Upper lobe of left lung (tissue), 6 donors: Measurements from ENCODE around the gene NFATC3. TPM values are rescaled to one million over a fixed set of nuclear protein-coding genes. Genes with fewer than 3 reads are reported as not detected.

Experiments
- ATAC-seq, 2 donors: fragments of 200-7000 bp; cut with Tn5 transposase; one replicate each; pipeline ENCODE4 v1.9.1; 2022; ENCODE audit warnings: mild to moderate bottlenecking in 2 of 2, moderate library complexity in 2 of 2; ENCODE audit not compliant: low FRiP score in 2 of 2
- DNase-seq, 2 donors: peaks; one replicate each; pipeline ENCODE4 v3.0.0-alpha.2; 2019 to 2020
- H3K27ac ChIP-seq, 4 donors: fragments of 200-600 bp; sonication (generic); one replicate each; pipeline ENCODE4 v1.5.1; 2016 to 2019
- H3K27me3 ChIP-seq, 4 donors: fragments of 200-600 bp; sonication (generic); one replicate each; pipeline ENCODE4 v1.5.1; 2017 to 2019
- H3K36me3 ChIP-seq, 4 donors: fragments of 200-600 bp; sonication (generic); one replicate each; pipeline ENCODE4 v1.5.1; 2016 to 2019
- H3K4me1 ChIP-seq, 4 donors: fragments of 200-600 bp; sonication (generic); one replicate each; pipeline ENCODE4 v1.5.1; 2018 to 2019
- H3K4me3 ChIP-seq, 4 donors: fragments of 200-600 bp; sonication (generic); one replicate each; pipeline ENCODE4 v1.5.1; 2017 to 2019; ENCODE audit warnings: mild to moderate bottlenecking in 2 of 4, moderate library complexity in 1 of 4
- H3K9me3 ChIP-seq, 4 donors: fragments of 200-600 bp; sonication (generic); one replicate each; pipeline ENCODE4 v1.5.1; 2018 to 2019
- EP300 ChIP-seq, 4 donors: sonication (generic); formaldehyde crosslinking; IDR thresholded peaks; one replicate each; pipeline ENCODE4 v1.5.1; 2017; ENCODE audit warnings: antibody characterized with exemption in 4 of 4, control low read depth in 2 of 4
- POLR2A ChIP-seq, 4 donors: fragments of 450-650 bp; IDR thresholded peaks; one replicate each; pipeline ENCODE4 v1.5.1; 2016 to 2017; ENCODE audit warnings: antibody characterized with exemption in 4 of 4, mild to moderate bottlenecking in 2 of 4
- POLR2AphosphoS5 ChIP-seq, 2 donors: sonication (generic); formaldehyde crosslinking; IDR thresholded peaks; one replicate each; pipeline ENCODE4 v1.5.1; 2017; ENCODE audit warnings: antibody characterized with exemption in 2 of 2
- WGBS, 2 donors: methylation state at CpG; one replicate each; pipeline ENCODE4 v1.1.5; 2017 to 2018; 5-methylcytosine and 5-hydroxymethylcytosine counted together
- total RNA-seq, 6 donors: library from RNA; depleted of rRNA in 4 of 6; stranded (reverse); fragments of >200 nt in 4 of 6; gene quantifications; one replicate each; pipeline versions ENCODE4 v1.1.0 to v1.2.1, GENCODE V29; 2016 to 2021
- TF ChIP-seq, protein P1 (sequence below), 6 experiments: fragments of 450-650 bp in 4 of 6; fragments of 200-600 bp in 2 of 6; sonication (generic) in 2 of 6; IDR thresholded peaks; one replicate each; pipeline ENCODE4 v1.5.1; 2016 to 2019; ENCODE audit warnings: antibody characterized with exemption in 6 of 6
- donor health status: DM: no; HTN: no; CAD: no; lungs with moderate emphysema.
- donor health status: DM: no; HTN: yes; CAD: no; lungs with severe emphysema.

The NFATC3 gene
- total RNA-seq, 6 donors from 2014 or later: 49.1 to 95.3 (median 68.0) TPM

DNA sequence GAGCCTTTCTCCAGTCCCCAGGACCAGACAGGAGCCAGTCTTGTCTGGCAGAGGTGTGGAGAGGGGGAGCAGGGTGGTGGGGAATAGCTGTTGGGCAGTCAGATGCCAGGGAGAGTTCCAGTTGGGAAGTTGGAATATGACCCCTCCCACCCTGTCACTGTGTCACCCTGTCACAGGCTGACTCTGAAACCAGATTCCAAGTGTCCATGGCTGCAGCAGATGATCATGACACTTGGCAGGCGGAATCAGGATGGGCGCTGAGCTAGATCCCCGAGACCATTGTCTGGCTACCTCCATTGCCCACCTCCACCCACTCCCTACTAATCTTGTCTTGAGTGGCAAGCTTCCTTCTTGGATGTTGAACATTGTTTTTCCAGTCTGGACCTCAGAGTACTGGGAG lies 9.2 kb upstream of the NFATC3 start:
- 89 to 93% methylated on average over 3 of the region's 3 CpGs for WGBS, 2 donors
- no peak for DNase-seq
- peaks cover 0 to 58% (median 34%) of the 10 kb centered on the region in 4 donors for H3K36me3 ChIP-seq

DNA sequence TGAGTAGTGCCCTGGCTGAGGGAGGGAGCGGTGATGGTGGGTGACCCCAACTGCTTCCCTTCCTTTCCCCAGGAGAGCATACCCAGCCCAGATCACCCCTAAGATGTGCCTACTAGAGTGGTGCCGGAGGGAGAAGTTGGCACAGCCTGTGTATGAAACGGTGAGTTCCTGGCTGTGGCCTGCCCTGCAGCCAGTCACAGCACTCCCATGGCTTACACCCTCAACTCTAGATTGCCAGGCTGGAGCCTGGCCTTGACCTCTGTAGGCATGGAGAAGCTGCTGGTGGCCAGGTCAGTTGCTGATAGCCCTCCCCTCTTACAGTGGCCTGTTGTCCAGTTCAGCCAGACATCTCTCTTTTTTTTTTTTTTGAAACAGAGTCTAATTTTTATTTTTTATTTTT lies 8.6 kb upstream of the NFATC3 start:
- H3K27ac ChIP-seq: peak overlapping the region in 1 of 4 donors; percentile 50
- TF ChIP-seq POLR2AphosphoS5 (IDR thresholded peaks at IDR 0.05) (no peak), EP300 (IDR thresholded peaks at IDR 0.05) (no peak), POLR2A (IDR thresholded peaks at IDR 0.05) (no peak)
- TF ChIP-seq, protein P1, sequence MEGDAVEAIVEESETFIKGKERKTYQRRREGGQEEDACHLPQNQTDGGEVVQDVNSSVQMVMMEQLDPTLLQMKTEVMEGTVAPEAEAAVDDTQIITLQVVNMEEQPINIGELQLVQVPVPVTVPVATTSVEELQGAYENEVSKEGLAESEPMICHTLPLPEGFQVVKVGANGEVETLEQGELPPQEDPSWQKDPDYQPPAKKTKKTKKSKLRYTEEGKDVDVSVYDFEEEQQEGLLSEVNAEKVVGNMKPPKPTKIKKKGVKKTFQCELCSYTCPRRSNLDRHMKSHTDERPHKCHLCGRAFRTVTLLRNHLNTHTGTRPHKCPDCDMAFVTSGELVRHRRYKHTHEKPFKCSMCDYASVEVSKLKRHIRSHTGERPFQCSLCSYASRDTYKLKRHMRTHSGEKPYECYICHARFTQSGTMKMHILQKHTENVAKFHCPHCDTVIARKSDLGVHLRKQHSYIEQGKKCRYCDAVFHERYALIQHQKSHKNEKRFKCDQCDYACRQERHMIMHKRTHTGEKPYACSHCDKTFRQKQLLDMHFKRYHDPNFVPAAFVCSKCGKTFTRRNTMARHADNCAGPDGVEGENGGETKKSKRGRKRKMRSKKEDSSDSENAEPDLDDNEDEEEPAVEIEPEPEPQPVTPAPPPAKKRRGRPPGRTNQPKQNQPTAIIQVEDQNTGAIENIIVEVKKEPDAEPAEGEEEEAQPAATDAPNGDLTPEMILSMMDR (IDR thresholded peaks at IDR 0.05): no peak
- H3K27me3 ChIP-seq: no peaks in the 10 kb centered on the region
- ATAC-seq: no peak
- peaks cover 37 to 56% (median 39%) of the 10 kb centered on the region in 4 donors for H3K4me1 ChIP-seq
- DNase-seq: no peak
- no peak overlapping the region for H3K4me3 ChIP-seq
- 83 to 86% methylated on average over 2 to 3 of the region's 3 CpGs for WGBS, 2 donors
- peaks cover 0 to 52% (median 28%) of the 10 kb centered on the region in 4 donors for H3K36me3 ChIP-seq
- no peaks in the 10 kb centered on the region for H3K9me3 ChIP-seq

More for the DNA sequence above, 9.2 kb upstream of the NFATC3 start:
- Histone ChIP-seq H3K27ac (peak overlapping the region in 1 of 4 donors; percentile 50), H3K27me3 (no peaks in the 10 kb centered on the region), H3K4me1 (peaks cover 31 to 50% (median 33%) of the 10 kb centered on the region in 4 donors), H3K4me3 (no peak overlapping the region), H3K9me3 (no peaks in the 10 kb centered on the region)
- TF ChIP-seq POLR2A (IDR thresholded peaks at IDR 0.05) (no peak), EP300 (IDR thresholded peaks at IDR 0.05) (no peak), POLR2AphosphoS5 (IDR thresholded peaks at IDR 0.05) (no peak)
- TF ChIP-seq, protein P1 (IDR thresholded peaks at IDR 0.05): no peak
- no peak for ATAC-seq

DNA sequence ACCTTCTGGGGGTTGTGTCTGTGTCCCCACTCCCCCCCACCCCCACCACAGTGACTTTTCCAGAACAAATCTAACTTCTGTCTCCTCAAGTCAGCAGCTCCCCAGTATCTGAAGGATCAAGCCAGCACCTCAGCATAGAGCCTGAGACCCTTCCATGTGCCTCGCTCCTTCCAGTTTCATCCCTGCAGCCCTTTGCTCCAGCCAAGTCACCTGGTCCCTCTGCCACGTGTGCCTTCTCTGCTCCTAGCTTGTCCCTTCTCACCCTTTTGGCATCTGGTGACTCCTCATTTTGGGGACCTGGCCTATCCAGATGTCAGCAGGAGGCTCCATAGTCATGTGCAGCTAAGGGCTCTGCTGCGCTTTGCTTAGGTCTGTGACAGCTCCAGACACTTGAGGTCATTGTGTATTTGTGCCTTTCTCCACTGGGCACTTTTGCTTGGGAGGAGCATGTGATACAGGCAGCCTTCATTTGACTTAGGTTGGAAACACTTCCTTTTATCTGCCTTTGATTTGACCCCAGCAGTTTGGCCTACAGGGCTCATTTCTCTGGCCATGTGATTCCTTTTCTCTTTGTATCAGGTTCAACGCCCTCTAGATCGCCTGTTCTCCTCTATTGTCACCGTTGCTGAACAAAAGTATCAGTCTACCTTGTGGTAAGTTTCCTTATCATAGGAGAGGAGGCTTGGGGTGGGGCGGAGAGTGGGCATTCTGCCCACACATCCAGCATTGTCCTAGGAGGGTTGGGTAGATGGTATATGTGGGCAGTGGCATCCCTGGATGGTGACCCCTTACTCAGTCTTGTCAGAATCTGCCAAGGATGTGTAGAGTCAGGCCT lies 7.1 kb upstream of the NFATC3 start:
- H3K27ac ChIP-seq: peak overlapping the region in 3 of 4 donors; percentile 93 to 100 (median 93)
- DNase-seq (no peak), ATAC-seq (no peak)
- H3K4me3 ChIP-seq: no peak overlapping the region
- no peak for TF ChIP-seq POLR2AphosphoS5 (IDR thresholded peaks at IDR 0.05)
- no peak for TF ChIP-seq EP300 (IDR thresholded peaks at IDR 0.05)
- no peak for TF ChIP-seq POLR2A (IDR thresholded peaks at IDR 0.05)
- TF ChIP-seq, protein P1 (IDR thresholded peaks at IDR 0.05): no peak
- WGBS, 2 donors: 80 to 87% methylated on average over 7 of the region's 7 CpGs
- peaks cover 0 to 44% (median 22%) of the 10 kb centered on the region in 4 donors for H3K36me3 ChIP-seq
- H3K9me3 ChIP-seq: no peaks in the 10 kb centered on the region
- H3K4me1 ChIP-seq: peaks cover 46 to 62% (median 49%) of the 10 kb centered on the region in 4 donors
- H3K27me3 ChIP-seq: no peaks in the 10 kb centered on the region

DNA sequence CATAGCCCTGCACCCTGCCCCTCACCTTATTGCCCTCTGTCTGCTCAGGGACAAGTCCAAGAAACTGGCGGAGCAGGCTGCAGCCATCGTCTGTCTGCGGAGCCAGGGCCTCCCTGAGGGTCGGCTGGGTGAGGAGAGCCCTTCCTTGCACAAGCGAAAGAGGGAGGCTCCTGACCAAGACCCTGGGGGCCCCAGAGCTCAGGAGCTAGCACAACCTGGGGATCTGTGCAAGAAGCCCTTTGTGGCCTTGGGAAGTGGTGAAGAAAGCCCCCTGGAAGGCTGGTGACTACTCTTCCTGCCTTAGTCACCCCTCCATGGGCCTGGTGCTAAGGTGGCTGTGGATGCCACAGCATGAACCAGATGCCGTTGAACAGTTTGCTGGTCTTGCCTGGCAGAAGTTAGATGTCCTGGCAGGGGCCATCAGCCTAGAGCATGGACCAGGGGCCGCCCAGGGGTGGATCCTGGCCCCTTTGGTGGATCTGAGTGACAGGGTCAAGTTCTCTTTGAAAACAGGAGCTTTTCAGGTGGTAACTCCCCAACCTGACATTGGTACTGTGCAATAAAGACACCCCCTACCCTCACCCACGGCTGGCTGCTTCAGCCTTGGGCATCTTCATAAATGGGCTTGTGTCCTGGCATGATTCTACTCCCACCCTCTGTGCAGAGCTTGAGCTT lies 6.3 kb upstream of the NFATC3 start:
- no peak for ATAC-seq
- peaks cover 53 to 70% (median 57%) of the 10 kb centered on the region in 4 donors for H3K4me1 ChIP-seq

More for the DNA sequence above, 6.3 kb upstream of the NFATC3 start:
- Histone ChIP-seq H3K4me3 (no peak overlapping the region), H3K9me3 (no peaks in the 10 kb centered on the region), H3K27ac (peak overlapping the region; percentile 79 to 100 (median 93)), H3K27me3 (no peaks in the 10 kb centered on the region), H3K36me3 (peaks cover 0 to 42% (median 22%) of the 10 kb centered on the region in 4 donors)
- DNase-seq: peak in 1 of 2 donors; percentile 24
- 84 to 91% methylated on average over 4 to 8 of the region's 8 CpGs for WGBS, 2 donors
- no peak for TF ChIP-seq POLR2A (IDR thresholded peaks at IDR 0.05)
- TF ChIP-seq POLR2AphosphoS5 (IDR thresholded peaks at IDR 0.05): no peak
- TF ChIP-seq, protein P1 (IDR thresholded peaks at IDR 0.05): no peak
- TF ChIP-seq EP300 (IDR thresholded peaks at IDR 0.05): no peak
